Duodenal mucosa (tissue), 2 donors: Measurements from ENCODE around the gene SV2B.

Experiments used
- H3K27ac ChIP-seq: one replicate; pipeline ENCODE4 v1.7.0; 2013; ENCODE audit warnings: low read depth, low read length
- H3K27me3 ChIP-seq, 2 donors: one replicate each; pipeline ENCODE4 v1.7.0; 2013; ENCODE audit warnings: low read length in 2 of 2, control low read depth in 1 of 2; ENCODE audit not compliant: insufficient read depth in 2 of 2, control insufficient read depth in 1 of 2
- H3K36me3 ChIP-seq, 2 donors: one replicate each; pipeline ENCODE4 v1.7.0; 2013; ENCODE audit warnings: low read length in 2 of 2, control low read depth in 1 of 2; ENCODE audit not compliant: insufficient read depth in 2 of 2, control insufficient read depth in 1 of 2
- H3K4me1 ChIP-seq, 2 donors: one replicate each; pipeline ENCODE4 v1.7.0; 2013; ENCODE audit warnings: low read length in 2 of 2, control low read depth in 1 of 2; ENCODE audit not compliant: insufficient read depth in 2 of 2, control insufficient read depth in 1 of 2
- H3K4me3 ChIP-seq, 2 donors: one replicate each; pipeline ENCODE4 v1.7.0; 2013; ENCODE audit warnings: low read length in 2 of 2, low read depth in 1 of 2
- H3K9ac ChIP-seq, 2 donors: one replicate each; pipeline ENCODE4 v1.7.0; 2013; ENCODE audit warnings: low read length in 2 of 2, low read depth in 1 of 2
- H3K9me3 ChIP-seq, 2 donors: one replicate each; pipeline ENCODE4 v1.7.0; 2013; ENCODE audit warnings: low read length in 2 of 2, control low read depth in 1 of 2; ENCODE audit not compliant: control insufficient read depth in 1 of 2

Gene SV2B

GRCh38 chr15:91224755-91225380 lies 124.8 kb downstream of the SV2B start:
- no peak overlapping the region for H3K4me3 ChIP-seq
- no peak overlapping the region for H3K27ac ChIP-seq
- H3K4me1 ChIP-seq = no peaks in the 10 kb centered on the region
- no peak overlapping the region for H3K9ac ChIP-seq
- H3K36me3 ChIP-seq = no peaks in the 10 kb centered on the region
- H3K9me3 ChIP-seq = no peaks in the 10 kb centered on the region
- peaks cover 2 to 4% of the 10 kb centered on the region in 2 donors for H3K27me3 ChIP-seq

- no peak overlapping the region for H3K27ac ChIP-seq
- H3K36me3 ChIP-seq = no peaks in the 10 kb centered on the region
- H3K27me3 ChIP-seq = peaks cover 2 to 4% of the 10 kb centered on the region in 2 donors
- H3K4me3 ChIP-seq = no peak overlapping the region
- H3K9me3 ChIP-seq = no peaks in the 10 kb centered on the region
- no peaks in the 10 kb centered on the region for H3K4me1 ChIP-seq
- H3K9ac ChIP-seq = no peak overlapping the region
Observed at GRCh38 chr15:91225741-91226140, 125.7 kb downstream of the SV2B start.

- Histone ChIP-seq H3K4me3 (no peak overlapping the region), H3K4me1 (no peaks in the 10 kb centered on the region), H3K36me3 (no peaks in the 10 kb centered on the region), H3K27ac (no peak overlapping the region), H3K9me3 (no peaks in the 10 kb centered on the region), H3K27me3 (peaks cover 0 to 4% of the 10 kb centered on the region in 2 donors), H3K9ac (no peak overlapping the region)
Observed at GRCh38 chr15:91227117-91227516, 127.1 kb downstream of the SV2B start.

- no peaks in the 10 kb centered on the region for H3K9me3 ChIP-seq
- H3K9ac ChIP-seq = no peak overlapping the region
- H3K27ac ChIP-seq = no peak overlapping the region
- peaks cover 0 to 4% of the 10 kb centered on the region in 2 donors for H3K27me3 ChIP-seq
- no peaks in the 10 kb centered on the region for H3K4me1 ChIP-seq
- H3K4me3 ChIP-seq = no peak overlapping the region
- H3K36me3 ChIP-seq = no peaks in the 10 kb centered on the region
Observed at GRCh38 chr15:91227766-91228165, 127.7 kb downstream of the SV2B start.

- Histone ChIP-seq H3K36me3 (no peaks in the 10 kb centered on the region), H3K9me3 (no peaks in the 10 kb centered on the region), H3K4me1 (no peaks in the 10 kb centered on the region), H3K27ac (no peak overlapping the region), H3K27me3 (peaks cover 3 to 4% of the 10 kb centered on the region in 2 donors), H3K9ac (no peak overlapping the region), H3K4me3 (no peak overlapping the region)
Observed at GRCh38 chr15:91228383-91228782, 128.3 kb downstream of the SV2B start.

GRCh38 chr15:91228890-91229289 lies 128.8 kb downstream of the SV2B start:
- Histone ChIP-seq H3K27ac (no peak overlapping the region), H3K9ac (no peak overlapping the region), H3K36me3 (no peaks in the 10 kb centered on the region), H3K4me1 (no peaks in the 10 kb centered on the region), H3K4me3 (no peak overlapping the region), H3K27me3 (peaks cover 3 to 4% of the 10 kb centered on the region in 2 donors), H3K9me3 (no peaks in the 10 kb centered on the region)

GRCh38 chr15:91231703-91232102 lies 131.6 kb downstream of the SV2B start:
- H3K9ac ChIP-seq = no peak overlapping the region
- no peaks in the 10 kb centered on the region for H3K36me3 ChIP-seq
- no peaks in the 10 kb centered on the region for H3K4me1 ChIP-seq
- H3K4me3 ChIP-seq = no peak overlapping the region
- no peak overlapping the region for H3K27ac ChIP-seq
- H3K27me3 ChIP-seq = peaks cover 0 to 3% of the 10 kb centered on the region in 2 donors
- H3K9me3 ChIP-seq = no peaks in the 10 kb centered on the region

- Histone ChIP-seq H3K27me3 (peaks cover 0 to 6% of the 10 kb centered on the region in 2 donors), H3K36me3 (no peaks in the 10 kb centered on the region), H3K27ac (no peak overlapping the region), H3K9ac (no peak overlapping the region), H3K4me1 (no peaks in the 10 kb centered on the region), H3K4me3 (no peak overlapping the region), H3K9me3 (no peaks in the 10 kb centered on the region)
Observed at GRCh38 chr15:91234759-91235158, 134.7 kb downstream of the SV2B start.

GRCh38 chr15:91235376-91235775 lies 135.3 kb downstream of the SV2B start:
- no peaks in the 10 kb centered on the region for H3K9me3 ChIP-seq
- H3K36me3 ChIP-seq = no peaks in the 10 kb centered on the region
- H3K9ac ChIP-seq = no peak overlapping the region
- H3K27ac ChIP-seq = no peak overlapping the region
- H3K4me1 ChIP-seq = no peaks in the 10 kb centered on the region
- H3K4me3 ChIP-seq = no peak overlapping the region
- H3K27me3 ChIP-seq = peaks cover 0 to 6% of the 10 kb centered on the region in 2 donors

GRCh38 chr15:91237445-91237844 lies 137.4 kb downstream of the SV2B start:
- H3K9ac ChIP-seq = no peak overlapping the region
- no peak overlapping the region for H3K4me3 ChIP-seq
- H3K36me3 ChIP-seq = no peaks in the 10 kb centered on the region
- H3K9me3 ChIP-seq = no peaks in the 10 kb centered on the region
- no peak overlapping the region for H3K27ac ChIP-seq
- peaks cover 0 to 6% of the 10 kb centered on the region in 2 donors for H3K27me3 ChIP-seq
- no peaks in the 10 kb centered on the region for H3K4me1 ChIP-seq
